ENCODE data around the gene PLCB1.

DNA sequence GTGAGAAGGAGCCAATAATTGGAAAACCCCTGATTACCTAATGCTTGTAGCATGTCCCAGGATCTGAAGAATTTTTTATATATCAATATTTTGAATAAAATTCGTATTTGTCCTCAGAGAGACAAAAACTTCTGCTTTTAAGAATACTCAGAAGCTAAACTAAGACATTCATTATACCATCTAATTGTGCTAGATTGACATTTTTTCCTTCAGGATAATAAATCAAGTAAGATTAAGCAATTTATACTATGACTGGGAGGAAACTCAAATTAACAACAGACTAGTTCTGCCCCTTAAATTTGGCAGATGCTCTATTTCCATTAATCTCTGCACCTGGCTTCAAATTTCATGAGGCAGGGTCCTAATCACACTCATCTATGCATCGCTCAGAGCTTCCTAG is 291.4 kb downstream of the PLCB1 start:
- TF ChIP-seq ZBTB21 (CRISPR knock-in tag; IDR thresholded peaks at IDR 0.05; ENCODE audit: borderline replicate concordance) (no peak), RELA (CRISPR knock-in tag; IDR thresholded peaks at IDR 0.05; ENCODE audit: borderline replicate concordance) (no peak), IRF2 (CRISPR knock-in tag; IDR thresholded peaks at IDR 0.05; ENCODE audit: borderline replicate concordance, low read depth) (no peak)

Data from WTC11 (cell line).